DND-41 (cell line): ENCODE results near the gene SLC35F3.

Source experiments
- EZH2 ChIP-seq: IDR thresholded peaks from 3 replicates; pipeline ENCODE4 v1.6.1; 2012; ENCODE audit warnings: borderline replicate concordance, low read depth, mild to moderate bottlenecking, moderate library complexity, low read length, inconsistent platforms; ENCODE audit not compliant: severe bottlenecking
- TF ChIP-seq, protein P1 (sequence below): IDR thresholded peaks from 2 replicates; pipeline ENCODE4 v1.5.1; 2012; ENCODE audit warnings: borderline replicate concordance, low read length, moderate library complexity, mild to moderate bottlenecking; ENCODE audit not compliant: poor library complexity, severe bottlenecking; ENCODE audit errors: extremely low read depth

DNA sequence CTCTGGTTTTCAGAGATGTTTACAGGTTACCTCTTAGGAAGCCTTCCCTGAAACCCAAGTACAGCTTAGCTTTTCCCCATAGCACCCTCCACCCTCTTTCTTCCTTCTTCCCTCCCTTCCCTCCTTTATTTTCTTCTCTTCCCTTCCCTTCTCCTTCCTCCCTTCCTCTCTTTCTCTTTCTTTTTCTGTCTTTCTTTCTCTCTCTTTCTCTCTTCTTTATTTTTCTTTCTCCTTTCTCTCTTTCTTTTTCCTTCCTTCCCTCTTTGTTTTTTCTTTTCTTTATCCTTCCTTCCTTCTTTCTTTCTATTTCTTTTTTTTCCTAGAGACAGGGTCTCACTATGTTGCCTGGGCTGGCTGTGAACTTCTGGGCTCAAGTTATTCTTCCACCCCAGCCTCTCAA, 231.6 kb downstream of the SLC35F3 start:
- TF ChIP-seq, protein P1, sequence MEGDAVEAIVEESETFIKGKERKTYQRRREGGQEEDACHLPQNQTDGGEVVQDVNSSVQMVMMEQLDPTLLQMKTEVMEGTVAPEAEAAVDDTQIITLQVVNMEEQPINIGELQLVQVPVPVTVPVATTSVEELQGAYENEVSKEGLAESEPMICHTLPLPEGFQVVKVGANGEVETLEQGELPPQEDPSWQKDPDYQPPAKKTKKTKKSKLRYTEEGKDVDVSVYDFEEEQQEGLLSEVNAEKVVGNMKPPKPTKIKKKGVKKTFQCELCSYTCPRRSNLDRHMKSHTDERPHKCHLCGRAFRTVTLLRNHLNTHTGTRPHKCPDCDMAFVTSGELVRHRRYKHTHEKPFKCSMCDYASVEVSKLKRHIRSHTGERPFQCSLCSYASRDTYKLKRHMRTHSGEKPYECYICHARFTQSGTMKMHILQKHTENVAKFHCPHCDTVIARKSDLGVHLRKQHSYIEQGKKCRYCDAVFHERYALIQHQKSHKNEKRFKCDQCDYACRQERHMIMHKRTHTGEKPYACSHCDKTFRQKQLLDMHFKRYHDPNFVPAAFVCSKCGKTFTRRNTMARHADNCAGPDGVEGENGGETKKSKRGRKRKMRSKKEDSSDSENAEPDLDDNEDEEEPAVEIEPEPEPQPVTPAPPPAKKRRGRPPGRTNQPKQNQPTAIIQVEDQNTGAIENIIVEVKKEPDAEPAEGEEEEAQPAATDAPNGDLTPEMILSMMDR = no peak
- no peak for TF ChIP-seq EZH2
